Esophagus (tissue), 2 donors: ENCODE results near the gene AHCYL1. TPM values are rescaled to one million over a fixed set of nuclear protein-coding genes. Genes with fewer than 3 reads are reported as not detected.

Experiments used
- H3K27ac ChIP-seq, 2 donors: one replicate each; pipeline ENCODE4 v1.5.1; 2013; ENCODE audit warnings: low read depth in 2 of 2, mild to moderate bottlenecking in 2 of 2, inconsistent platforms in 1 of 2, low read length in 1 of 2, moderate library complexity in 1 of 2
- H3K27me3 ChIP-seq, 2 donors: one replicate each; pipeline ENCODE4 v1.6.1; 2013; ENCODE audit warnings: low read length in 2 of 2, control low read depth in 1 of 2, mild to moderate bottlenecking in 1 of 2; ENCODE audit not compliant: insufficient read depth in 2 of 2, control insufficient read depth in 1 of 2
- H3K36me3 ChIP-seq, 2 donors: one replicate each; pipeline ENCODE4 v1.6.1; 2013; ENCODE audit warnings: low read length in 1 of 2; ENCODE audit not compliant: control insufficient read depth in 2 of 2, insufficient read depth in 2 of 2
- H3K4me1 ChIP-seq, 2 donors: one replicate each; pipeline ENCODE4 v1.6.1; 2013; ENCODE audit warnings: low read length in 1 of 2; ENCODE audit not compliant: control insufficient read depth in 2 of 2, insufficient read depth in 2 of 2
- H3K4me3 ChIP-seq, 2 donors: one replicate each; pipeline ENCODE4 v1.5.1; 2013; ENCODE audit warnings: low read length in 2 of 2, mild to moderate bottlenecking in 2 of 2, low read depth in 1 of 2, moderate library complexity in 1 of 2
- H3K9me3 ChIP-seq, 2 donors: one replicate each; pipeline ENCODE4 v1.6.1; 2013; ENCODE audit warnings: mild to moderate bottlenecking in 2 of 2, low read depth in 1 of 2, low read length in 1 of 2, moderate library complexity in 1 of 2; ENCODE audit not compliant: control insufficient read depth in 2 of 2, insufficient read depth in 1 of 2
- WGBS, 2 donors: extraction: QIAGEN DNeasy Blood & Tissue Kit; methylation state at CpG; one replicate each; pipeline ENCODE4 v1.1.7; 2013; 5-methylcytosine and 5-hydroxymethylcytosine counted together
- polyA plus RNA-seq, 2 donors: library from polyadenylated mRNA; stranded (reverse); fragments of 200-250 nt; gene quantifications; one replicate each; pipeline ENCODE4 v1.2.3, GENCODE V29; 2013
- donor health status: healthy with polysubstance abuse.
- donor health status: Bipolar disorder and iron deficiency.

The AHCYL1 gene
- polyA plus RNA-seq, 2 donors: 22.6 to 34.7 TPM

GRCh38 chr1:110006516-110006915 lies 22.0 kb downstream of the AHCYL1 start:
- H3K9me3 ChIP-seq: no peaks in the 10 kb centered on the region
- peaks cover 0 to 4% of the 10 kb centered on the region in 2 donors for H3K36me3 ChIP-seq
- no peaks in the 10 kb centered on the region for H3K4me1 ChIP-seq
- 33 to 37% methylated on average over 1 of the region's 1 CpG for WGBS, 2 donors
- H3K4me3 ChIP-seq: no peak overlapping the region
- H3K27me3 ChIP-seq: no peaks in the 10 kb centered on the region
- no peak overlapping the region for H3K27ac ChIP-seq

- Histone ChIP-seq H3K27ac (no peak overlapping the region), H3K9me3 (no peaks in the 10 kb centered on the region), H3K4me3 (no peak overlapping the region), H3K36me3 (peaks cover 0 to 6% of the 10 kb centered on the region in 2 donors), H3K27me3 (no peaks in the 10 kb centered on the region), H3K4me1 (no peaks in the 10 kb centered on the region)
- 65 to 68% methylated on average over 4 of the region's 4 CpGs for WGBS, 2 donors
Measured at GRCh38 chr1:110007046-110007830, 22.7 kb downstream of the AHCYL1 start.

- Histone ChIP-seq H3K27ac (no peak overlapping the region), H3K36me3 (peaks cover 0 to 10% of the 10 kb centered on the region in 2 donors), H3K4me3 (no peak overlapping the region), H3K27me3 (no peaks in the 10 kb centered on the region), H3K9me3 (no peaks in the 10 kb centered on the region), H3K4me1 (no peaks in the 10 kb centered on the region)
- 87 to 90% methylated on average over 7 of the region's 7 CpGs for WGBS, 2 donors
Measured at GRCh38 chr1:110008971-110009565, 24.5 kb downstream of the AHCYL1 start.

- no peaks in the 10 kb centered on the region for H3K4me1 ChIP-seq
- H3K27me3 ChIP-seq: no peaks in the 10 kb centered on the region
- peaks cover 2 to 18% of the 10 kb centered on the region in 2 donors for H3K36me3 ChIP-seq
- 46 to 49% methylated on average over 2 of the region's 2 CpGs for WGBS, 2 donors
- H3K4me3 ChIP-seq: no peak overlapping the region
- H3K27ac ChIP-seq: no peak overlapping the region
- no peaks in the 10 kb centered on the region for H3K9me3 ChIP-seq
Measured at GRCh38 chr1:110011527-110012041, 27.0 kb downstream of the AHCYL1 start.

GRCh38 chr1:110012100-110012780 lies 27.7 kb downstream of the AHCYL1 start:
- no peaks in the 10 kb centered on the region for H3K4me1 ChIP-seq
- H3K4me3 ChIP-seq: no peak overlapping the region
- no peak overlapping the region for H3K27ac ChIP-seq
- H3K9me3 ChIP-seq: no peaks in the 10 kb centered on the region
- peaks cover 5 to 20% of the 10 kb centered on the region in 2 donors for H3K36me3 ChIP-seq
- H3K27me3 ChIP-seq: no peaks in the 10 kb centered on the region
- 80 to 89% methylated on average over 6 of the region's 6 CpGs for WGBS, 2 donors

GRCh38 chr1:110017792-110018191 lies 33.2 kb downstream of the AHCYL1 start:
- no peaks in the 10 kb centered on the region for H3K9me3 ChIP-seq
- WGBS, 2 donors: 84 to 85% methylated on average over 3 of the region's 3 CpGs
- H3K36me3 ChIP-seq: peaks cover 24 to 35% of the 10 kb centered on the region in 2 donors
- no peak overlapping the region for H3K27ac ChIP-seq
- H3K27me3 ChIP-seq: no peaks in the 10 kb centered on the region
- no peak overlapping the region for H3K4me3 ChIP-seq
- no peaks in the 10 kb centered on the region for H3K4me1 ChIP-seq

- Histone ChIP-seq H3K4me1 (no peaks in the 10 kb centered on the region), H3K9me3 (no peaks in the 10 kb centered on the region), H3K27ac (no peak overlapping the region), H3K4me3 (no peak overlapping the region), H3K36me3 (peaks cover 24 to 36% of the 10 kb centered on the region in 2 donors), H3K27me3 (no peaks in the 10 kb centered on the region)
- whole genome bisulfite sequencing, 2 donors: 93 to 96% methylated on average over 9 of the region's 9 CpGs
Measured at GRCh38 chr1:110018396-110018795, 33.8 kb downstream of the AHCYL1 start.

GRCh38 chr1:110019770-110020169 lies 35.2 kb downstream of the AHCYL1 start:
- Histone ChIP-seq H3K27ac (no peak overlapping the region), H3K4me3 (no peak overlapping the region), H3K36me3 (peaks cover 24 to 36% of the 10 kb centered on the region in 2 donors), H3K9me3 (no peaks in the 10 kb centered on the region), H3K27me3 (no peaks in the 10 kb centered on the region), H3K4me1 (no peaks in the 10 kb centered on the region)
- WGBS, 2 donors: 75 to 86% methylated on average over 1 of the region's 1 CpG

- Histone ChIP-seq H3K36me3 (peaks cover 21 to 33% of the 10 kb centered on the region in 2 donors), H3K9me3 (no peaks in the 10 kb centered on the region), H3K4me3 (no peak overlapping the region), H3K4me1 (no peaks in the 10 kb centered on the region), H3K27ac (no peak overlapping the region), H3K27me3 (no peaks in the 10 kb centered on the region)
- WGBS, 2 donors: 89 to 91% methylated on average over 3 of the region's 3 CpGs
Measured at GRCh38 chr1:110021285-110021684, 36.7 kb downstream of the AHCYL1 start.
